ENCODE measurements around the gene CUL3. TPM values are rescaled to one million over a fixed set of nuclear protein-coding genes. Genes with fewer than 3 reads are reported as not detected.

Gene CUL3
- total and polyA plus RNA-seq, 10 of the 15 experiments (the other 5 are each of a cell fraction or from before 2014, with no cell fraction given), result 22.0 to 95.4 (median 53.4) TPM

DNA sequence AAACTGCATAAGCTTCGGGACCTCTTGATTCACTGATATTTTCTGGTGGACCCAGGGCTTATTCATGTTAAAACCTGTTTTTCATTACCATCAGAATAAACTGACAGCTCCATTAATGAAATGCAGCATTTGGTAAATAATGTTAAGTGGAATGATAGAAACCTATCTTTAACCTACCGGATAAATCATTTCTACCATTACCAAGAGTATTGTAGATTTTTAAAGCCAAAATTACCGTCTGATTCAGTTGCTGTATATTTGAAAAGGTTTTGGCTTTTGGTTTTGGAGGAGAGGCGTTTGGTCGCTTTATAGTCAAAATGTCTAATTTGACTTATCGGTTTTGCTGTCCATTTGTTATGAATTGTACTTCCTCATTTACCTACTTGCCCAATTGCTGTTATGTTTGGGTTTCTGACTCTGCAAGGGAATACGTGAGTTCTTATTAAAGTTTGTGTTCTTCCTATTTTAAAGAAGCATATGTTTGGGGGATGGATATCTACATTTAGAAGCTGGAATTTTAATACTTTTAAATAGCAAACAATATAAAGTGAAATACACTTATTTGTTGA, 1.0 kb upstream of the CUL3 start:
- FAIRE-seq, result peak; percentile 27
- H3K27ac ChIP-seq (ENCODE audit: control insufficient read depth, insufficient read depth), result peak overlapping the region; percentile 79
- H4K20me1 ChIP-seq (ENCODE audit: control insufficient read depth, insufficient read depth), result no peaks in the 10 kb centered on the region
- peak overlapping the region; percentile 43 for H3K4me3 ChIP-seq
- H3K9ac ChIP-seq (ENCODE audit: control insufficient read depth, insufficient read depth, low read length), result peak overlapping the region; percentile 64
- intact Hi-C loops (cut with micrococcal nuclease; ENCODE audit: unreplicated experiment) (loop anchor here (5.0 kb wide), 1 partner anchor 61 kb away; no protein-coding TSS in a partner anchor), in situ Hi-C loops (cut with MboI) (loop anchor here (10.0 kb wide), 1 partner anchor 631 kb away; the partner anchor contains the start of gene MRPL44)
- POLR2A ChIA-PET, result interaction anchor here (0.5 to 1.8 kb wide), 14 partner anchors 10 to 289 kb away, joined by 3 to 20 read pairs (median 4); no protein-coding TSS in a partner anchor
- DNase-seq (ENCODE audit: low read depth, low spot score), result no peak
- peaks cover 0 to 4% of the 10 kb centered on the region in 2 experiments; a peak in 1 of 4 replicates for H3K36me3 ChIP-seq (ENCODE audit: control insufficient read depth in 2 of 2, insufficient read depth in 2 of 2, low read length in 1 of 2)
- peaks cover 38% of the 10 kb centered on the region for H3K79me2 ChIP-seq (ENCODE audit: control insufficient read depth, insufficient read depth, low read length)
- peaks cover 3% of the 10 kb centered on the region; the same call in 2 of the 3 replicates for H3K9me3 ChIP-seq (replicated peaks; ENCODE audit: control insufficient read depth, insufficient read depth, low read length)
- H2AFZ ChIP-seq (ENCODE audit: control insufficient read depth, low read depth, low read length), result peak overlapping the region; percentile 98
- RAD21 ChIA-PET (ENCODE audit: unreplicated experiment), result interaction anchor here (0.8 to 7.6 kb wide), 18 partner anchors 9 to 453 kb away, joined by 3 to 91 read pairs (median 4); no protein-coding TSS in a partner anchor
- SMC1A ChIA-PET (ENCODE audit: uncharacterized antibody, unreplicated experiment), result interaction anchor here (0.8 to 17.7 kb wide), 24 partner anchors 8 to 616 kb away, joined by 3 to 219 read pairs (median 4); no protein-coding TSS in a partner anchor
- H3K4me1 ChIP-seq (ENCODE audit: control insufficient read depth, insufficient read depth, low read length), result no peaks in the 10 kb centered on the region
- no peaks in the 10 kb centered on the region for H3K27me3 ChIP-seq (replicated peaks in 1 of 2; ENCODE audit: control insufficient read depth in 2 of 2, insufficient read depth in 2 of 2, low read length in 1 of 2)
- CTCF ChIA-PET, result interaction anchor here (0.6 to 2.1 kb wide), 12 partner anchors 9 to 307 kb away, joined by 3 to 16 read pairs (median 4); no protein-coding TSS in a partner anchor
- BruUV-seq (replicated peaks), result TSS peak; percentile 93
- peak; percentile 9; the same call in 2 of the 3 replicates for ATAC-seq
- 2% methylated on average over 7 of the region's 7 CpGs for WGBS (ENCODE audit: insufficient coverage, insufficient replicate concordance, low lambda C conversion rate, missing lambda C conversion rate)
- peak overlapping the region; percentile 95 for H3K4me2 ChIP-seq (ENCODE audit: control insufficient read depth, insufficient read depth)
- no peak for TF ChIP-seq RAD21 (IDR thresholded peaks at IDR 0.05; ENCODE audit: insufficient read depth, low read depth, low read length)
- TF ChIP-seq SMAD1 (IDR thresholded peaks at IDR 0.05; ENCODE audit: low read depth, partially characterized antibody), result no peak
- TF ChIP-seq SPI1 (IDR thresholded peaks at IDR 0.05; ENCODE audit: borderline replicate concordance, insufficient read depth, low read depth, low read length), result peak; percentile 63; the same call in 1 of the 2 replicates
- no peak for TF ChIP-seq WRNIP1 (IDR thresholded peaks at IDR 0.05; ENCODE audit: borderline replicate concordance, low read depth, low read length)
- no peak for TF ChIP-seq NFIC (IDR thresholded peaks at IDR 0.05; ENCODE audit: low read depth, low read length)
- TF ChIP-seq, protein P1, sequence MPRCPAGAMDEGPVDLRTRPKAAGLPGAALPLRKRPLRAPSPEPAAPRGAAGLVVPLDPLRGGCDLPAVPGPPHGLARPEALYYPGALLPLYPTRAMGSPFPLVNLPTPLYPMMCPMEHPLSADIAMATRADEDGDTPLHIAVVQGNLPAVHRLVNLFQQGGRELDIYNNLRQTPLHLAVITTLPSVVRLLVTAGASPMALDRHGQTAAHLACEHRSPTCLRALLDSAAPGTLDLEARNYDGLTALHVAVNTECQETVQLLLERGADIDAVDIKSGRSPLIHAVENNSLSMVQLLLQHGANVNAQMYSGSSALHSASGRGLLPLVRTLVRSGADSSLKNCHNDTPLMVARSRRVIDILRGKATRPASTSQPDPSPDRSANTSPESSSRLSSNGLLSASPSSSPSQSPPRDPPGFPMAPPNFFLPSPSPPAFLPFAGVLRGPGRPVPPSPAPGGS (IDR thresholded peaks at IDR 0.05; ENCODE audit: borderline replicate concordance, insufficient read depth, low read depth, low read length, poor library complexity, severe bottlenecking), result no peak
- no peak for TF ChIP-seq ETV6 (conservative IDR thresholded peaks at IDR 0.05 in 1 of 2, IDR thresholded peaks at IDR 0.05 in 1 of 2; ENCODE audit: borderline replicate concordance in 1 of 2, low read depth in 1 of 2)
- TF ChIP-seq ZNF384 (IDR thresholded peaks at IDR 0.05; ENCODE audit: borderline replicate concordance, low read depth, low read length), result no peak
- TF ChIP-seq ZNF217 (IDR thresholded peaks at IDR 0.05), result no peak
- no peak for TF ChIP-seq NR2C2 (IDR thresholded peaks at IDR 0.05; ENCODE audit: borderline replicate concordance, control insufficient read depth, insufficient read length, low read depth)
- TF ChIP-seq RCOR1 (conservative IDR thresholded peaks at IDR 0.05; ENCODE audit: low read depth, low read length), result no peak
- no peak for TF ChIP-seq CHD4 (IDR thresholded peaks at IDR 0.05)
- TF ChIP-seq, protein P2, sequence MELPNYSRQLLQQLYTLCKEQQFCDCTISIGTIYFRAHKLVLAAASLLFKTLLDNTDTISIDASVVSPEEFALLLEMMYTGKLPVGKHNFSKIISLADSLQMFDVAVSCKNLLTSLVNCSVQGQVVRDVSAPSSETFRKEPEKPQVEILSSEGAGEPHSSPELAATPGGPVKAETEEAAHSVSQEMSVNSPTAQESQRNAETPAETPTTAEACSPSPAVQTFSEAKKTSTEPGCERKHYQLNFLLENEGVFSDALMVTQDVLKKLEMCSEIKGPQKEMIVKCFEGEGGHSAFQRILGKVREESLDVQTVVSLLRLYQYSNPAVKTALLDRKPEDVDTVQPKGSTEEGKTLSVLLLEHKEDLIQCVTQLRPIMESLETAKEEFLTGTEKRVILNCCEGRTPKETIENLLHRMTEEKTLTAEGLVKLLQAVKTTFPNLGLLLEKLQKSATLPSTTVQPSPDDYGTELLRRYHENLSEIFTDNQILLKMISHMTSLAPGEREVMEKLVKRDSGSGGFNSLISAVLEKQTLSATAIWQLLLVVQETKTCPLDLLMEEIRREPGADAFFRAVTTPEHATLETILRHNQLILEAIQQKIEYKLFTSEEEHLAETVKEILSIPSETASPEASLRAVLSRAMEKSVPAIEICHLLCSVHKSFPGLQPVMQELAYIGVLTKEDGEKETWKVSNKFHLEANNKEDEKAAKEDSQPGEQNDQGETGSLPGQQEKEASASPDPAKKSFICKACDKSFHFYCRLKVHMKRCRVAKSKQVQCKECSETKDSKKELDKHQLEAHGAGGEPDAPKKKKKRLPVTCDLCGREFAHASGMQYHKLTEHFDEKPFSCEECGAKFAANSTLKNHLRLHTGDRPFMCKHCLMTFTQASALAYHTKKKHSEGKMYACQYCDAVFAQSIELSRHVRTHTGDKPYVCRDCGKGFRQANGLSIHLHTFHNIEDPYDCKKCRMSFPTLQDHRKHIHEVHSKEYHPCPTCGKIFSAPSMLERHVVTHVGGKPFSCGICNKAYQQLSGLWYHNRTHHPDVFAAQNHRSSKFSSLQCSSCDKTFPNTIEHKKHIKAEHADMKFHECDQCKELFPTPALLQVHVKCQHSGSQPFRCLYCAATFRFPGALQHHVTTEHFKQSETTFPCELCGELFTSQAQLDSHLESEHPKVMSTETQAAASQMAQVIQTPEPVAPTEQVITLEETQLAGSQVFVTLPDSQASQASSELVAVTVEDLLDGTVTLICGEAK (IDR thresholded peaks at IDR 0.05; ENCODE audit: borderline replicate concordance), result no peak
- TF ChIP-seq TARDBP (IDR thresholded peaks at IDR 0.05; ENCODE audit: borderline replicate concordance), result no peak
- peak; percentile 8; the same call in 1 of the 2 replicates for TF ChIP-seq JUNB (IDR thresholded peaks at IDR 0.05)
- no peak for TF ChIP-seq SMARCA5 (IDR thresholded peaks at IDR 0.05)
- no peak for TF ChIP-seq DPF2 (IDR thresholded peaks at IDR 0.05)
- 0 out of 2 replicates have a peak, but pooled peaks have one; percentile 14 for TF ChIP-seq RB1 (IDR thresholded peaks at IDR 0.05; ENCODE audit: borderline replicate concordance)
- TF ChIP-seq CBX5 (IDR thresholded peaks at IDR 0.05; ENCODE audit: low read depth), result no peak

Data from GM12878 (cell line).